Lung (tissue), 12 donors: Measurements from ENCODE around the gene ANKRD34B. TPM values are rescaled to one million over a fixed set of nuclear protein-coding genes. Genes with fewer than 3 reads are reported as not detected.

ENCODE experiments used
- ATAC-seq: fragments of 200-7000 bp; cut with Tn5 transposase; one replicate; pipeline ENCODE4 v1.9.1; 2020; ENCODE audit warnings: moderate number of reproducible peaks; ENCODE audit not compliant: insufficient read depth, low FRiP score
- DNase-seq, 3 donors: peaks; one replicate each; pipeline ENCODE4 v3.0.0-alpha.2; 2013 to 2017
- H3K27ac ChIP-seq, 2 donors: one replicate each; pipeline ENCODE4 v1.5.1; 2013; ENCODE audit warnings: mild to moderate bottlenecking in 2 of 2, moderate library complexity in 2 of 2, control low read depth in 1 of 2, inconsistent platforms in 1 of 2, low read depth in 1 of 2, low read length in 1 of 2
- H3K27me3 ChIP-seq, 3 donors: one replicate each; pipeline ENCODE4 v1.5.1; 2013; ENCODE audit warnings: low read length in 2 of 3; ENCODE audit not compliant: control insufficient read depth in 3 of 3, insufficient read depth in 3 of 3
- H3K36me3 ChIP-seq, 4 donors: one replicate each; pipeline ENCODE4 v1.5.1; 2013; ENCODE audit warnings: low read length in 4 of 4, mild to moderate bottlenecking in 1 of 4, moderate library complexity in 1 of 4; ENCODE audit not compliant: control insufficient read depth in 4 of 4, insufficient read depth in 4 of 4
- H3K4me1 ChIP-seq, 5 donors: one replicate each; pipeline ENCODE4 v1.5.1; 2013; ENCODE audit warnings: low read length in 5 of 5, mild to moderate bottlenecking in 2 of 5, moderate library complexity in 1 of 5; ENCODE audit not compliant: control insufficient read depth in 5 of 5, insufficient read depth in 5 of 5
- H3K4me3 ChIP-seq: one replicate; pipeline ENCODE4 v1.5.1; 2013; ENCODE audit warnings: mild to moderate bottlenecking, control low read depth, moderate library complexity
- H3K9ac ChIP-seq, 2 donors: one replicate each; pipeline ENCODE4 v1.5.1; 2013; ENCODE audit warnings: low read length in 2 of 2, control low read depth in 1 of 2; ENCODE audit not compliant: insufficient read depth in 1 of 2
- H3K9me3 ChIP-seq, 4 donors: one replicate each; pipeline ENCODE4 v1.5.1; 2013; ENCODE audit warnings: low read length in 3 of 4, mild to moderate bottlenecking in 1 of 4, moderate library complexity in 1 of 4; ENCODE audit not compliant: control insufficient read depth in 4 of 4, insufficient read depth in 3 of 4
- CTCF ChIP-seq: IDR thresholded peaks from 2 replicates; pipeline ENCODE4 v1.5.1; 2012; ENCODE audit warnings: mild to moderate bottlenecking; ENCODE audit errors: control extremely low read depth, extremely low read depth
- WGBS, 2 donors: extraction: QIAGEN DNeasy Blood & Tissue Kit; methylation state at CpG; one replicate each; pipeline ENCODE4 v1.1.7; 2013; 5-methylcytosine and 5-hydroxymethylcytosine counted together
- polyA plus RNA-seq, 2 donors: library from polyadenylated mRNA; stranded (reverse); fragments of 200-250 nt; gene quantifications; one replicate each; pipeline ENCODE4 v1.2.1, GENCODE V29; 2013
- total RNA-seq, 2 donors: library from RNA; depleted of rRNA in 1 of 2; stranded (reverse); fragments of >200 nt in 1 of 2; gene quantifications; one replicate each; pipeline ENCODE4 v1.2.1, GENCODE V29; 2014 to 2021
- donor health status: control.
- donor health status: control.
- donor health status: Bipolar disorder and iron deficiency.
- donor health status: healthy.
- donor health status: DM: yes; HTN: yes; CAD: no.

Gene ANKRD34B
- total and polyA plus RNA-seq, 4 donors: 0.13 to 0.34 TPM; not detected in 2

GRCh38 chr5:80569086-80569960 is 757 bp downstream of the ANKRD34B start:
- ATAC-seq: no peak
- DNase-seq: no peak

GRCh38 chr5:80568251-80568650 is 1.8 kb downstream of the ANKRD34B start:
- Histone ChIP-seq H3K9ac (no peak overlapping the region), H3K4me1 (peaks cover 0 to 13% (median 0%) of the 10 kb centered on the region in 5 donors), H3K27me3 (peaks cover 13 to 66% (median 48%) of the 10 kb centered on the region in 3 donors), H3K36me3 (no peaks in the 10 kb centered on the region), H3K4me3 (no peak overlapping the region), H3K9me3 (peaks cover 0 to 7% (median 0%) of the 10 kb centered on the region in 4 donors), H3K27ac (no peak overlapping the region)
- WGBS, 2 donors: 66 to 70% methylated on average over 6 of the region's 6 CpGs
- no peak for ATAC-seq
- no peak for DNase-seq
- no peak for TF ChIP-seq CTCF

More at GRCh38 chr5:80569086-80569960, 757 bp downstream of the ANKRD34B start:
- no peak overlapping the region for H3K27ac ChIP-seq
- TF ChIP-seq CTCF: no peak
- H3K9ac ChIP-seq: no peak overlapping the region
- H3K27me3 ChIP-seq: peaks cover 13 to 61% (median 49%) of the 10 kb centered on the region in 3 donors
- H3K4me1 ChIP-seq: peaks cover 0 to 13% (median 0%) of the 10 kb centered on the region in 5 donors
- H3K36me3 ChIP-seq: no peaks in the 10 kb centered on the region
- 1 to 2% methylated on average over 72 to 89 of the region's 89 CpGs for WGBS, 2 donors
- H3K4me3 ChIP-seq: no peak overlapping the region
- peaks cover 0 to 8% (median 0%) of the 10 kb centered on the region in 4 donors for H3K9me3 ChIP-seq

- H3K4me1 ChIP-seq: peaks cover 0 to 13% (median 0%) of the 10 kb centered on the region in 5 donors
- DNase-seq (no peak), ATAC-seq (no peak)
- peaks cover 0 to 4% (median 0%) of the 10 kb centered on the region in 4 donors for H3K9me3 ChIP-seq
- TF ChIP-seq CTCF: no peak
- no peak overlapping the region for H3K27ac ChIP-seq
- 79 to 80% methylated on average over 5 of the region's 5 CpGs for WGBS, 2 donors
- H3K27me3 ChIP-seq: peaks cover 12 to 60% (median 41%) of the 10 kb centered on the region in 3 donors
- no peak overlapping the region for H3K9ac ChIP-seq
- no peak overlapping the region for H3K4me3 ChIP-seq
- no peaks in the 10 kb centered on the region for H3K36me3 ChIP-seq
Observed at GRCh38 chr5:80566711-80567259, 3.3 kb downstream of the ANKRD34B start.
